Lung (tissue), 12 donors: ENCODE data around the gene RAI1. TPM values are rescaled to one million over a fixed set of nuclear protein-coding genes. Genes with fewer than 3 reads are reported as not detected.

Source experiments
- ATAC-seq: fragments of 200-7000 bp; cut with Tn5 transposase; one replicate; pipeline ENCODE4 v1.9.1; 2020; ENCODE audit warnings: moderate number of reproducible peaks; ENCODE audit not compliant: insufficient read depth, low FRiP score
- DNase-seq, 3 donors: peaks; one replicate each; pipeline ENCODE4 v3.0.0-alpha.2; 2013 to 2017
- H3K27ac ChIP-seq, 2 donors: one replicate each; pipeline ENCODE4 v1.5.1; 2013; ENCODE audit warnings: mild to moderate bottlenecking in 2 of 2, moderate library complexity in 2 of 2, control low read depth in 1 of 2, inconsistent platforms in 1 of 2, low read depth in 1 of 2, low read length in 1 of 2
- H3K27me3 ChIP-seq, 3 donors: one replicate each; pipeline ENCODE4 v1.5.1; 2013; ENCODE audit warnings: low read length in 2 of 3; ENCODE audit not compliant: control insufficient read depth in 3 of 3, insufficient read depth in 3 of 3
- H3K36me3 ChIP-seq, 4 donors: one replicate each; pipeline ENCODE4 v1.5.1; 2013; ENCODE audit warnings: low read length in 4 of 4, mild to moderate bottlenecking in 1 of 4, moderate library complexity in 1 of 4; ENCODE audit not compliant: control insufficient read depth in 4 of 4, insufficient read depth in 4 of 4
- H3K4me1 ChIP-seq, 5 donors: one replicate each; pipeline ENCODE4 v1.5.1; 2013; ENCODE audit warnings: low read length in 5 of 5, mild to moderate bottlenecking in 2 of 5, moderate library complexity in 1 of 5; ENCODE audit not compliant: control insufficient read depth in 5 of 5, insufficient read depth in 5 of 5
- H3K4me3 ChIP-seq: one replicate; pipeline ENCODE4 v1.5.1; 2013; ENCODE audit warnings: mild to moderate bottlenecking, control low read depth, moderate library complexity
- H3K9ac ChIP-seq, 2 donors: one replicate each; pipeline ENCODE4 v1.5.1; 2013; ENCODE audit warnings: low read length in 2 of 2, control low read depth in 1 of 2; ENCODE audit not compliant: insufficient read depth in 1 of 2
- H3K9me3 ChIP-seq, 4 donors: one replicate each; pipeline ENCODE4 v1.5.1; 2013; ENCODE audit warnings: low read length in 3 of 4, mild to moderate bottlenecking in 1 of 4, moderate library complexity in 1 of 4; ENCODE audit not compliant: control insufficient read depth in 4 of 4, insufficient read depth in 3 of 4
- CTCF ChIP-seq: IDR thresholded peaks from 2 replicates; pipeline ENCODE4 v1.5.1; 2012; ENCODE audit warnings: mild to moderate bottlenecking; ENCODE audit errors: control extremely low read depth, extremely low read depth
- WGBS, 2 donors: extraction: QIAGEN DNeasy Blood & Tissue Kit; methylation state at CpG; one replicate each; pipeline ENCODE4 v1.1.7; 2013; 5-methylcytosine and 5-hydroxymethylcytosine counted together
- polyA plus RNA-seq, 2 donors: library from polyadenylated mRNA; stranded (reverse); fragments of 200-250 nt; gene quantifications; one replicate each; pipeline ENCODE4 v1.2.1, GENCODE V29; 2013
- total RNA-seq, 2 donors: library from RNA; depleted of rRNA in 1 of 2; stranded (reverse); fragments of >200 nt in 1 of 2; gene quantifications; one replicate each; pipeline ENCODE4 v1.2.1, GENCODE V29; 2014 to 2021
- donor health status: control.
- donor health status: control.
- donor health status: Bipolar disorder and iron deficiency.
- donor health status: healthy.
- donor health status: DM: yes; HTN: yes; CAD: no.

RAI1 gene
- total and polyA plus RNA-seq, 4 donors, result 14.5 to 44.4 (median 28.3) TPM

DNA sequence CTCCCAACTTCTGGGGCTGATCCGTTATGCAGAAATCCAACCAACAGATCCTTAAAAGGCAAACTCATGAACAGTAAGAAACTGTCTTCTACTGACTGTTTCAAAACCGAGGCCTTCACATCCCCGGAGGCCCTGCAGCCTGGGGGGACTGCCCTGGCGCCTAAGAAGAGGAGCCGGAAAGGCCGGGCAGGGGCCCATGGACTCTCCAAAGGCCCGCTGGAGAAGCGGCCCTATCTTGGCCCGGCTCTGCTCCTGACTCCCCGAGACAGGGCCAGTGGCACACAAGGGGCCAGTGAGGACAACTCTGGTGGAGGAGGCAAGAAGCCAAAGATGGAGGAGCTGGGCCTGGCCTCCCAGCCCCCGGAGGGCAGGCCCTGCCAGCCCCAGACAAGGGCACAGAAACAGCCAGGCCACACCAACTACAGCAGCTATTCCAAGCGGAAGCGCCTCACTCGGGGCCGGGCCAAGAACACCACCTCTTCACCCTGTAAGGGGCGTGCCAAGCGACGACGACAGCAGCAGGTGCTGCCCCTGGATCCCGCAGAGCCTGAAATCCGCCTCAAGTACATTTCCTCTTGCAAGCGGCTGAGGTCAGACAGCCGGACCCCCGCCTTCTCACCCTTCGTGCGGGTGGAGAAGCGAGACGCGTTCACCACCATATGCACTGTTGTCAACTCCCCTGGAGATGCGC, 116.0 kb downstream of the RAI1 start:
- peaks cover 0 to 72% (median 38%) of the 10 kb centered on the region in 4 donors for H3K36me3 ChIP-seq
- 94 to 95% methylated on average over 29 to 30 of the region's 30 CpGs for WGBS, 2 donors
- H3K4me1 ChIP-seq, result peaks cover 0 to 5% (median under 1%) of the 10 kb centered on the region in 5 donors
- H3K27ac ChIP-seq, result no peak overlapping the region
- H3K4me3 ChIP-seq, result no peak overlapping the region
- H3K27me3 ChIP-seq, result no peaks in the 10 kb centered on the region
- DNase-seq, result no peak
- no peak for TF ChIP-seq CTCF
- no peaks in the 10 kb centered on the region for H3K9me3 ChIP-seq
- no peak overlapping the region for H3K9ac ChIP-seq
- ATAC-seq, result no peak

DNA sequence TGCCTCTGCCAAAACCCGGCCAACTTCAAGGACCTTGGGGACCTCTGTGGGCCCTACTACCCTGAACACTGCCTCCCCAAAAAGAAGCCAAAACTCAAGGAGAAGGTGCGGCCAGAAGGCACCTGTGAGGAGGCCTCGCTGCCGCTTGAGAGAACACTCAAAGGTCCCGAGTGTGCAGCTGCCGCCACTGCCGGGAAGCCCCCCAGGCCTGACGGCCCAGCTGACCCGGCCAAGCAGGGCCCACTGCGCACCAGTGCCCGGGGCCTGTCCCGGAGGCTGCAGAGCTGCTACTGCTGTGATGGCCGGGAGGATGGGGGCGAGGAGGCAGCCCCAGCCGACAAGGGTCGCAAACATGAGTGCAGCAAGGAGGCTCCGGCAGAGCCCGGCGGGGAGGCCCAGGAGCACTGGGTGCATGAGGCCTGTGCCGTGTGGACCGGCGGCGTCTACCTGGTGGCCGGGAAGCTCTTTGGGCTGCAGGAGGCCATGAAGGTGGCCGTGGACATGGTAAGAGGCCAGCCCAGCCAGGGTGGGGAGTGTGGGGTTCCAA, 116.8 kb downstream of the RAI1 start:
- no peak overlapping the region for H3K9ac ChIP-seq
- no peaks in the 10 kb centered on the region for H3K9me3 ChIP-seq
- ATAC-seq (no peak), DNase-seq (no peak)
- 95 to 97% methylated on average over 25 of the region's 25 CpGs for WGBS, 2 donors
- no peaks in the 10 kb centered on the region for H3K27me3 ChIP-seq
- H3K4me3 ChIP-seq, result no peak overlapping the region
- no peak overlapping the region for H3K27ac ChIP-seq
- peaks cover 0 to 3% (median 0%) of the 10 kb centered on the region in 5 donors for H3K4me1 ChIP-seq
- no peak for TF ChIP-seq CTCF
- H3K36me3 ChIP-seq, result peaks cover 0 to 70% (median 38%) of the 10 kb centered on the region in 4 donors

DNA sequence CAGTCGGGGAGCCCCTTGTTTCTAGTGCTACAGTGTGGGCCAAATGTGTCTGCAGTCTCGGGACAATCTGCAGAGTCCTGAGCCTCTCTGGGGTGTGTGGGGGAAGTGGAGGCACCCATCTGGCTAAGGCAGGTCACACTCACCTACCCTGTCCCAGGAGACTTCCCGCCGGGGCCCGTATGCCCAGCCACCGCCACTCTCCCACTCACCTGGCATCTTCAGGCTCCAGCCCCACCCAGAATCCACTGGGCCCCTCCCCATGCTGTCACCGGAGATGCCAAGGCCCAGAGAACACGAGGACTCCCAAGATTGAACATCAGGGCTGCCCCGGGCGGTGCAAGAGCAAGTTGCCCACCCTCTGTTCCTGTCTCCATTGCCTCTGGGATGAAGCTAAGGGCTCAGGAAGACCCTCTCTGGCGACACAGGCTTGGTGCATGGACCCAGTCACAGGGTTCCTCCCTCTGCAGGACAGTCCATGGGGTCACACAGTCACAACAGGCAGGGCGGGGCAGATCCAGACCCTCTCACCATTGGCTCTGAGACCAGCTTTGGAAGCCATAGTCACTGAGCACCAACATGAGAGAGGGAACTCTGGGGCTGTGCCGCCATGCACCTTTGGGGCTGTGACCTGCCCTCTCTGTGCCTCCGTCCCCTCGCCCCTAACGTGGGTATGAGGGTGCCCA, 117.5 kb downstream of the RAI1 start:
- 85 to 94% methylated on average over 16 of the region's 16 CpGs for WGBS, 2 donors
- no peak for DNase-seq
- ATAC-seq, result no peak
- H3K27ac ChIP-seq, result no peak overlapping the region
- no peak for TF ChIP-seq CTCF
- H3K36me3 ChIP-seq, result peaks cover 0 to 71% (median 37%) of the 10 kb centered on the region in 4 donors
- no peak overlapping the region for H3K4me3 ChIP-seq
- no peaks in the 10 kb centered on the region for H3K9me3 ChIP-seq
- H3K4me1 ChIP-seq, result no peaks in the 10 kb centered on the region
- no peak overlapping the region for H3K9ac ChIP-seq
- H3K27me3 ChIP-seq, result no peaks in the 10 kb centered on the region
